ENCODE data around the gene SYK. TPM values are rescaled to one million over a fixed set of nuclear protein-coding genes. Genes with fewer than 3 reads are reported as not detected.
"Not testable (repeated sequence)": the region's sequence is repeated elsewhere in the genome, so short reads cannot be mapped to it uniquely, and the experiment has no call there.

Gene SYK
- total and polyA plus RNA-seq, 2 donors (not counting 1 experiment from before 2014, with no cell fraction given) = 60.3 to 242 TPM

DNA sequence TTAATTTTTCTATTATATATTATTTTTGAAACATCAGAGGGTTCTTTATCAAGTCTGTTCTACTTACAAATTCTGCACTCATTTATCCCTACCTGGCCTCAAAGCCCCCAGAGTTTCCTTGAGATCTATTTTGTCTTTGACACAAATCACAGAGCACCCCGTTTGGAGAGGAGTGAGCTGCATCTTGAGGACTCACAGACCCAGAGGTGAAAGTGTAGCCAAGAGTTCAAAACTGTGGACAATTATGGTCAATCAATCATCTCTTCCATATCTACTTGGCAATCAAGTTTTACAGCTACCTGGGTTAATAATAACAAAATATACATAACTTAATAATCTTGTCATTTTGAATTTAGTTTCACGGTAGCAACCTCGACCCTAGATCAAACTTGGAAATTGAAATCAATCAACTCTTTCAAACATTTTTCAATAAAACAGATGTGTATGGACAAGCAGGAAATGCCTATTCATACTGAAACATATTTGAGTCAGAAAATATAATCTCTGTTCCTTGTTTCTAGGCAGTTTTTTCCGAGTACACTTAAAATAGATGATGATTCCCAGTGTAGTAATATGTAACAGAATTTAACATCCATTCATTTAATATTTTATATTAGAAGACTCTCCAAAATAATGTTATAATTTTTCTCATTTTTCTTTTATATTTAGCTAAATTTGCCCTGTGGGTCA is 13.7 kb upstream of the SYK start:
- Histone ChIP-seq H3K9me3 (ENCODE audit: control extremely low read depth in 1 of 3, control insufficient read depth in 2 of 3, insufficient read depth in 1 of 3, low read length in 2 of 3) (no peaks in the 10 kb centered on the region), H3K27ac (ENCODE audit: low read length in 2 of 2) (no peak overlapping the region), H3K79me2 (ENCODE audit: control insufficient read depth, insufficient read depth, low read length) (peaks cover 5% of the 10 kb centered on the region), H3K27me3 (replicated peaks in 1 of 4; ENCODE audit: control extremely low read depth in 1 of 4, control insufficient read depth in 3 of 4, insufficient read depth in 4 of 4, low read length in 3 of 4) (no peaks in the 10 kb centered on the region), H3K9ac (ENCODE audit: low read length) (no peak overlapping the region), H3K36me3 (replicated peaks in 1 of 2; ENCODE audit: control extremely low read depth in 1 of 2, control insufficient read depth in 1 of 2, extremely low read depth in 1 of 2, insufficient read depth in 2 of 2, low read length in 1 of 2) (no peaks in the 10 kb centered on the region), H3K4me1 (ENCODE audit: control insufficient read depth in 2 of 2, insufficient read depth in 2 of 2, low read length in 2 of 2) (peaks cover 17 to 24% of the 10 kb centered on the region in 2 donors), H4K20me1 (ENCODE audit: control insufficient read depth, insufficient read depth, low read length, poor library complexity, severe bottlenecking) (no peaks in the 10 kb centered on the region), H3K4me3 (ENCODE audit: control extremely low read depth in 1 of 5, extremely low read depth in 1 of 5, insufficient read depth in 1 of 5, low read depth in 2 of 5, low read length in 4 of 5) (no peak overlapping the region), H2AFZ (ENCODE audit: insufficient read depth, low read depth, low read length, poor library complexity, severe bottlenecking) (no peak overlapping the region), H3K4me2 (replicated peaks; ENCODE audit: low read depth, low read length, poor library complexity, severe bottlenecking) (no peak overlapping the region)
- intact Hi-C loops (cut with micrococcal nuclease) = no loop called here
- H3K9me3 Mint-ChIP-seq (ENCODE audit: insufficient read depth) = no peaks in the 10 kb centered on the region
- H3K4me1 Mint-ChIP-seq = peaks cover 37% of the 10 kb centered on the region
- ATAC-seq (ENCODE audit: low read depth) (no peak), DNase-seq (no peak)
- H3K27ac Mint-ChIP-seq = no peak overlapping the region
- ChIA-PET POLR2A (no interaction called here), CTCF (interaction anchor here (1.0 to 4.7 kb wide), 6 partner anchors 8 to 51 kb away, joined by 3 to 17 read pairs (median 6); partner anchors contain the start of gene SYK)
- WGBS (ENCODE audit: insufficient coverage) = 44% methylated on average over 1 of the region's 4 CpGs
- no peaks in the 10 kb centered on the region for H3K27me3 Mint-ChIP-seq
- no peak for TF ChIP-seq EZH2 (IDR thresholded peaks at IDR 0.05; ENCODE audit: borderline replicate concordance, insufficient read depth, low read depth, low read length, poor library complexity, severe bottlenecking)
- TF ChIP-seq, protein P1, sequence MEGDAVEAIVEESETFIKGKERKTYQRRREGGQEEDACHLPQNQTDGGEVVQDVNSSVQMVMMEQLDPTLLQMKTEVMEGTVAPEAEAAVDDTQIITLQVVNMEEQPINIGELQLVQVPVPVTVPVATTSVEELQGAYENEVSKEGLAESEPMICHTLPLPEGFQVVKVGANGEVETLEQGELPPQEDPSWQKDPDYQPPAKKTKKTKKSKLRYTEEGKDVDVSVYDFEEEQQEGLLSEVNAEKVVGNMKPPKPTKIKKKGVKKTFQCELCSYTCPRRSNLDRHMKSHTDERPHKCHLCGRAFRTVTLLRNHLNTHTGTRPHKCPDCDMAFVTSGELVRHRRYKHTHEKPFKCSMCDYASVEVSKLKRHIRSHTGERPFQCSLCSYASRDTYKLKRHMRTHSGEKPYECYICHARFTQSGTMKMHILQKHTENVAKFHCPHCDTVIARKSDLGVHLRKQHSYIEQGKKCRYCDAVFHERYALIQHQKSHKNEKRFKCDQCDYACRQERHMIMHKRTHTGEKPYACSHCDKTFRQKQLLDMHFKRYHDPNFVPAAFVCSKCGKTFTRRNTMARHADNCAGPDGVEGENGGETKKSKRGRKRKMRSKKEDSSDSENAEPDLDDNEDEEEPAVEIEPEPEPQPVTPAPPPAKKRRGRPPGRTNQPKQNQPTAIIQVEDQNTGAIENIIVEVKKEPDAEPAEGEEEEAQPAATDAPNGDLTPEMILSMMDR (IDR thresholded peaks at IDR 0.05) = no peak
- no peak overlapping the region for H3K4me3 Mint-ChIP-seq

DNA sequence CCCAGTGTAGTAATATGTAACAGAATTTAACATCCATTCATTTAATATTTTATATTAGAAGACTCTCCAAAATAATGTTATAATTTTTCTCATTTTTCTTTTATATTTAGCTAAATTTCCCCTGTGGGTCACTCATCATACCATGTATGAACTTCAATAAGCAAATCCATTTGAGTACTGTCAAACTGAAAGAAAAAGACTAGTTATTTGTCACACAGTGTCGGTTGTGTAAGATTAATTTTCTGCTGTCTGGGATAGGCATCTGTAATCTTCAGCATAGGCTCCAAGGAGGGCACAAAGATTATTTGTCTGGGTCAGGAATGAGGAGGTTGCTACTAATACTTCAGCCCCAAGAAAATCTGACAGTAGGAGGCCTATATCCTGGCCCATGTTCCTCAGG is 13.1 kb upstream of the SYK start:
- H2AFZ ChIP-seq (ENCODE audit: insufficient read depth, low read depth, low read length, poor library complexity, severe bottlenecking); H3K9me3 ChIP-seq (ENCODE audit: control extremely low read depth in 1 of 3, control insufficient read depth in 2 of 3, insufficient read depth in 1 of 3, low read length in 2 of 3); ATAC-seq (ENCODE audit: low read depth); DNase-seq; H3K27me3 Mint-ChIP-seq; H3K36me3 ChIP-seq (replicated peaks in 1 of 2; ENCODE audit: control extremely low read depth in 1 of 2, control insufficient read depth in 1 of 2, extremely low read depth in 1 of 2, insufficient read depth in 2 of 2, low read length in 1 of 2); H3K9me3 Mint-ChIP-seq (ENCODE audit: insufficient read depth); H3K4me3 ChIP-seq (ENCODE audit: control extremely low read depth in 1 of 5, extremely low read depth in 1 of 5, insufficient read depth in 1 of 5, low read depth in 2 of 5, low read length in 4 of 5); H3K27ac ChIP-seq (ENCODE audit: low read length in 2 of 2); H3K9ac ChIP-seq (ENCODE audit: low read length); POLR2A ChIA-PET; intact Hi-C loops (cut with micrococcal nuclease); H3K79me2 ChIP-seq (ENCODE audit: control insufficient read depth, insufficient read depth, low read length); H3K27me3 ChIP-seq (replicated peaks in 1 of 4; ENCODE audit: control extremely low read depth in 1 of 4, control insufficient read depth in 3 of 4, insufficient read depth in 4 of 4, low read length in 3 of 4); H4K20me1 ChIP-seq (ENCODE audit: control insufficient read depth, insufficient read depth, low read length, poor library complexity, severe bottlenecking): not testable (repeated sequence)
- peaks cover 37% of the 10 kb centered on the region for H3K4me1 Mint-ChIP-seq
- Histone ChIP-seq H3K4me1 (ENCODE audit: control insufficient read depth in 2 of 2, insufficient read depth in 2 of 2, low read length in 2 of 2) (peaks cover 21 to 24% of the 10 kb centered on the region in 2 donors), H3K4me2 (replicated peaks; ENCODE audit: low read depth, low read length, poor library complexity, severe bottlenecking) (peak overlapping the region; percentile 54)
- CTCF ChIA-PET = interaction anchor here (1.0 to 4.7 kb wide), 5 partner anchors 9 to 50 kb away, joined by 3 to 17 read pairs (median 8); partner anchors contain the start of gene SYK
- H3K4me3 Mint-ChIP-seq = peak overlapping the region; percentile 53
- peak overlapping the region; percentile 56 for H3K27ac Mint-ChIP-seq
- 33% methylated on average over 1 of the region's 1 CpG for WGBS (ENCODE audit: insufficient coverage)

All from B cell (primary cell).